GM23248 (cell line): ENCODE measurements around the gene CCDC85C. TPM values are rescaled to one million over a fixed set of nuclear protein-coding genes. Genes with fewer than 3 reads are reported as not detected.

Experiments
- DNase-seq: peaks from one replicate; pipeline ENCODE4 v3.0.0-alpha.2; 2015
- H2AFZ ChIP-seq: fragments of 200-600 bp; sonication (generic); 2 replicates; pipeline ENCODE4 v1.6.1; 2016; ENCODE audit warnings: antibody characterized with exemption
- H3F3A ChIP-seq: fragments of 200-600 bp; sonication (generic); 2 replicates; pipeline ENCODE4 v1.6.1; 2016; ENCODE audit warnings: mild to moderate bottlenecking, antibody characterized with exemption, mixed run types; ENCODE audit not compliant: insufficient read depth
- H3K27ac ChIP-seq: fragments of 200-600 bp; sonication (generic); 2 replicates; pipeline ENCODE4 v1.5.1; 2016; ENCODE audit warnings: mild to moderate bottlenecking
- H3K27me3 ChIP-seq: fragments of 200-600 bp; sonication (generic); replicated peaks from 2 replicates; pipeline ENCODE4 v1.6.1; 2016; ENCODE audit warnings: mild to moderate bottlenecking; ENCODE audit not compliant: insufficient read depth
- H3K36me3 ChIP-seq: fragments of 200-600 bp; sonication (generic); 2 replicates; pipeline ENCODE4 v1.6.1; 2016; ENCODE audit warnings: low read depth, mild to moderate bottlenecking
- H3K4me1 ChIP-seq: fragments of 200-600 bp; sonication (generic); 2 replicates; pipeline ENCODE4 v1.6.1; 2016; ENCODE audit warnings: mild to moderate bottlenecking; ENCODE audit not compliant: insufficient read depth
- H3K4me2 ChIP-seq: fragments of 200-600 bp; sonication (generic); one replicate; pipeline ENCODE4 v1.6.1; 2016; ENCODE audit warnings: mild to moderate bottlenecking; ENCODE audit not compliant: unreplicated experiment
- H3K4me3 ChIP-seq: fragments of 200-600 bp; sonication (generic); 2 replicates; pipeline ENCODE4 v1.5.1; 2016; ENCODE audit warnings: mild to moderate bottlenecking
- H3K79me2 ChIP-seq: fragments of 200-600 bp; sonication (generic); 2 replicates; pipeline ENCODE4 v1.6.1; 2016; ENCODE audit warnings: mild to moderate bottlenecking; ENCODE audit not compliant: insufficient read depth
- H3K9ac ChIP-seq: fragments of 200-600 bp; sonication (generic); 2 replicates; pipeline ENCODE4 v1.6.1; 2016; ENCODE audit warnings: mild to moderate bottlenecking
- H3K9me2 ChIP-seq: fragments of 200-600 bp; sonication (generic); 2 replicates; pipeline ENCODE4 v1.6.1; 2016; ENCODE audit warnings: mixed run types, mild to moderate bottlenecking, moderate library complexity; ENCODE audit not compliant: insufficient read depth
- H3K9me3 ChIP-seq: fragments of 200-600 bp; sonication (generic); one replicate; pipeline ENCODE4 v1.6.1; 2017; ENCODE audit warnings: low read depth
- H4K20me1 ChIP-seq: fragments of 200-600 bp; sonication (generic); 2 replicates; pipeline ENCODE4 v1.6.0; 2016; ENCODE audit not compliant: insufficient read depth
- EZH2 ChIP-seq: fragments of 200-600 bp; sonication (generic); IDR thresholded peaks from 2 replicates; pipeline ENCODE4 v1.6.1; 2018; ENCODE audit warnings: antibody characterized with exemption, mild to moderate bottlenecking; ENCODE audit not compliant: insufficient read depth, poor library complexity, severe bottlenecking
- EZH2phosphoT487 ChIP-seq: fragments of 200-600 bp; sonication (generic); IDR thresholded peaks from 2 replicates; pipeline ENCODE4 v1.6.1; 2018; ENCODE audit warnings: antibody characterized with exemption, moderate library complexity, mild to moderate bottlenecking, low read depth; ENCODE audit not compliant: insufficient read depth
- WGBS, 2 experiments: methylation state at CpG; one replicate each; pipeline ENCODE4 v1.1.6; 2015 to 2017; ENCODE audit warnings: low lambda C conversion rate in 2 of 2, low coverage in 1 of 2; ENCODE audit errors: missing lambda C conversion rate in 2 of 2; 5-methylcytosine and 5-hydroxymethylcytosine counted together
- in situ Hi-C: fragments of 300-500 bp; cut with MboI; formaldehyde crosslinking; loops from 2 replicates; pipeline ENCODE4 v1.15.0; 2020
- polyA plus RNA-seq: library from polyadenylated mRNA; unstranded; fragments of >200 nt; fragmentation: Nextera tagmentation; extraction: Ambion mirVana; gene quantifications from 2 replicates; pipeline ENCODE4 v1.2.1, GENCODE V29; 2016
- total RNA-seq: library from RNA; depleted of rRNA; stranded (reverse); fragments of >200 nt; shearing (Covaris generic); gene quantifications from 2 replicates; pipeline ENCODE4 v1.2.3, GENCODE V29; 2014

The CCDC85C gene
- total and polyA plus RNA-seq, 2 experiments from 2014 or later: 0.68 to 11.0 TPM

DNA sequence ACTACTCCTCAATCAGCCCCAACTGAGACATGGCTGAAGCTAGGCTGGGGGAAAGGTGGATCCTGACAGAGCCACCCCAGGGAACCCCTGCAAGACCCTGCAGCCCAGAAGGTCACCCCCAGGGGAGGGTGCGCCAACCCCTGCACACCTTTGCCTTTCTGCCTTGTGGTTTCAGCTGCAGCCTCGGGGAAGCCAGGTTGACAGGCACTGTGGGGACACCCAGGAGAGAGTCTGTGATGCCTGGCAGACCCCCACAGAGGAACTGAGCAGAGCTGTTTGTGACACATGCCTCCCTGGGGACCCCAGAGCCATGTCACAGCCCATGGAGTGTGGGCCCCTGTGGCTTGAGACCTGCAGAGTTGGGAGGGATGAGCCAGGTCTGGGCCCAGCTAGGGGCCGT, 29.1 kb upstream of the CCDC85C start:
- Histone ChIP-seq H3K9me2 (no peaks in the 10 kb centered on the region), H4K20me1 (no peaks in the 10 kb centered on the region), H3K27me3 (no peaks in the 10 kb centered on the region), H3K4me3 (no peak overlapping the region), H3K27ac (no peak overlapping the region), H2AFZ (no peak overlapping the region), H3K4me1 (no peaks in the 10 kb centered on the region), H3K79me2 (no peaks in the 10 kb centered on the region), H3K9ac (no peak overlapping the region), H3K9me3 (no peaks in the 10 kb centered on the region), H3K4me2 (no peak overlapping the region), H3K36me3 (no peaks in the 10 kb centered on the region), H3F3A (no peaks in the 10 kb centered on the region)
- TF ChIP-seq EZH2phosphoT487 (no peak), EZH2 (no peak)
- DNase-seq: no peak
- 78 to 91% methylated on average over 3 of the region's 3 CpGs for whole genome bisulfite sequencing, 2 experiments
- in situ Hi-C loops: no loop called here

DNA sequence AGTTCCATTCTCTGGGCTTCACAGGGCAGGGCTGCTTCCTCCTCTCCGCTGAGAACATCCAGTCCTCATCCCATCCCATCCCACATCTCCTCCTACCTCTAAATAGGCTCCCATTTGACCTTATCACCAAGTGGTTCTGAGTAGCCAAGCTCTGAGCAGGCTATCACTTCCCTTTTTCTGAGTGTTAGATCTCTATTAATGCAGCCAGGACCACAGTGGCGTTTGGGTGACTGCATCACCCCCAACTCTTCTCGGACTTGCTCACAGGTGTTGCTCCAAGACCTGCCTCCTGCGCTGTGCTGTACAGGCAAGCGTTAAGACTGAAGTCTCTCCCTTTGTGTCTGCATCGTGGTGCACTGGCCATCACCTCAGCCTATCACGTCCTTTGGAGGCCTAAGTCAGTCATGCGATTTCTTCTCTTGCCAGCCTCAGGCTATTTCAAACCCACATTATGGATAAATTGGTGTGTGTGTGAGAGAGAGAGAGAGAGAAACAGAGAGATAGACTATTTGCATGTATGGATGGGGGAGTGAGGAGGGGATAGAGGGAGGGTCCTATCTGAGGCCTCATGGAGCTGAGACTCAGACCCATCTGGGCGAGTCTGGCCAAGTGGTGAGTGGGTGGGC, 28.5 kb upstream of the CCDC85C start:
- no peak overlapping the region for H3K4me2 ChIP-seq
- no peaks in the 10 kb centered on the region for H3K9me3 ChIP-seq
- no peaks in the 10 kb centered on the region for H3K4me1 ChIP-seq
- H4K20me1 ChIP-seq: no peaks in the 10 kb centered on the region
- TF ChIP-seq EZH2 (no peak), EZH2phosphoT487 (no peak)
- H2AFZ ChIP-seq: no peak overlapping the region
- H3K9ac ChIP-seq: no peak overlapping the region
- in situ Hi-C loops: no loop called here
- no peaks in the 10 kb centered on the region for H3F3A ChIP-seq
- no peaks in the 10 kb centered on the region for H3K9me2 ChIP-seq
- H3K79me2 ChIP-seq: no peaks in the 10 kb centered on the region
- H3K36me3 ChIP-seq: no peaks in the 10 kb centered on the region
- no peak for DNase-seq
- H3K27me3 ChIP-seq: no peaks in the 10 kb centered on the region
- WGBS, 2 experiments: 88 to 92% methylated on average over 8 to 9 of the region's 9 CpGs
- no peak overlapping the region for H3K4me3 ChIP-seq
- H3K27ac ChIP-seq: no peak overlapping the region

DNA sequence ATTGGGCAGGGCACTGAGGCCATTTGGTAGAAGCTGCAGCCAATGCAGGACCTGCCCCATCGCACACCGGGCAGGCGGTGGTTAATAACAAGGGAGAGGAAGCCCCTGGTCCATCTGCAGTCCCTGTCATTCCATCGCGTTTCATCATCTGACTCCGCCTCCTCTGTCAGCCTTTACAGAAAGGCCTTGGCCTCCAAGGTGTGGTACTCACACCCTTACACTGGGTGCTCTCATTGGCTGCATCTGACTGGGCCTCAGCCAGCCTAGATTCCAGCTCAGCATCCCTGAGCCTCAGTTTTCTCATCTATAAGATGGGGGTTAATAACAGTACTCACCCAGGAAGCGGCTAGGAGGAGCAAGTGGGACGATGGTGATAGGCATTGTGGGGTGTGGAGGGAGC, 26.2 kb upstream of the CCDC85C start:
- Histone ChIP-seq H2AFZ (no peak overlapping the region), H3K36me3 (no peaks in the 10 kb centered on the region), H3K4me3 (no peak overlapping the region), H3K9me2 (no peaks in the 10 kb centered on the region), H3K9ac (no peak overlapping the region), H3F3A (no peaks in the 10 kb centered on the region), H3K79me2 (no peaks in the 10 kb centered on the region), H3K4me2 (no peak overlapping the region), H4K20me1 (no peaks in the 10 kb centered on the region), H3K9me3 (no peaks in the 10 kb centered on the region), H3K27me3 (no peaks in the 10 kb centered on the region), H3K4me1 (no peaks in the 10 kb centered on the region), H3K27ac (no peak overlapping the region)
- DNase-seq: no peak
- no peak for TF ChIP-seq EZH2
- in situ Hi-C loops: no loop called here
- 70 to 79% methylated on average over 7 to 8 of the region's 8 CpGs for WGBS, 2 experiments

DNA sequence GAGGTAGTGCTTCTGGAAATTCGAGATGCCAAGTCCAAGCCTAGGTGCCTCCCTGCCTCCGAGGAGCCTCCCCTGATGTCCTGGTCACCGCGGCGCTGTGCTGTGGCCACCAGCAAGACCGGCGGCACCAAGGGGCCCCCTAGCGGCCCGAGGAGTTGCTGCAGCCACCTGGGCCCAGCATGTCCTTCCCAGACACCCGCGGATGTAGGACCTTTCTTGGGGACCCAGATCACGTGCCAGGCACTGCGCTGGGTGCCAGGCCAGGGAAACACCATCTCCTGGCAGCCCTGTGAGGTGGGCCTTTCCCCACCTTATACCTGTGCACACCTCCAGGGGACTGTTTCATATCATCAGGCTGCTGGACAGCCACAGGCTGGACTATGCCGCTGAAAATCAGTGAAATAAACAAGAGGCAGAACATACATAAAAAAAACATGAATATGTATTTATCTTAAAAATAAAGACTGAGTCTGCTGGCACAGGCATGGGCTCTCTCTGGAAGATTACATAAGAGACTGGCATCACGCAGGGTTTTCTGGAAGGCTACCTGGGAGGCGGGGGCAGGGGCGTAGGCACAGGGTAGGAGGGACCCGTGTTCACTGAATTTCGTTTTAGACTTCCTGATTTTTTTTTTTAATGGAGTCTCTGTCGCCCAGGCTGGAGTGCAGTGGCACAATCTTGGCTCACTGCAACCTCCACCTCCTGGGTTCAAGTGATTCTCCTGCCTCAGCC, 25.0 kb upstream of the CCDC85C start:
- H3K4me1 ChIP-seq: peaks cover 5% of the 10 kb centered on the region
- no peak overlapping the region for H2AFZ ChIP-seq
- no peak overlapping the region for H3K9ac ChIP-seq
- no peak overlapping the region for H3K27ac ChIP-seq
- H3K9me2 ChIP-seq: no peaks in the 10 kb centered on the region
- H3K4me3 ChIP-seq: no peak overlapping the region
- H3K79me2 ChIP-seq: no peaks in the 10 kb centered on the region
- in situ Hi-C loops: no loop called here
- H3F3A ChIP-seq: peaks cover under 1% of the 10 kb centered on the region
- no peaks in the 10 kb centered on the region for H3K36me3 ChIP-seq
- no peak for TF ChIP-seq EZH2phosphoT487
- no peak for TF ChIP-seq EZH2
- 19 to 23% methylated on average over 16 to 20 of the region's 20 CpGs for WGBS, 2 experiments
- no peaks in the 10 kb centered on the region for H3K9me3 ChIP-seq
- no peak overlapping the region for H3K4me2 ChIP-seq
- H4K20me1 ChIP-seq: no peaks in the 10 kb centered on the region
- H3K27me3 ChIP-seq: no peaks in the 10 kb centered on the region
- DNase-seq: peak; percentile 81
